HCT116 (cell line): Measurements from ENCODE around the gene DRC7. TPM values are rescaled to one million over a fixed set of nuclear protein-coding genes. Genes with fewer than 3 reads are reported as not detected.

Source experiments
- ATAC-seq: fragments of 200-7000 bp; cut with Tn5 transposase; 2 replicates; pipeline ENCODE4 v1.9.1; 2020; ENCODE audit warnings: mild to moderate bottlenecking, moderate library complexity
- BruUV-seq: library from RNA; stranded (reverse); fragments of 400-500 nt; replicated peaks from 2 replicates; lab custom pipeline; 2021; lab: Mats Ljungman, UMichigan
- CTCF ChIA-PET: fragments of 300-600 bp; sonication (Branson Sonifier 250); formaldehyde crosslinking; loops from one replicate; lab custom pipeline; 2021; ENCODE audit warnings: antibody characterized with exemption; lab: Charles Lee
- POLR2A ChIA-PET: fragments of 300-600, 350-600 bp; sonication (Branson Sonifier 250); formaldehyde crosslinking; loops from one replicate; lab custom pipeline; 2021; ENCODE audit warnings: antibody characterized with exemption; lab: Charles Lee
- RAD21 ChIA-PET, 2 experiments: fragments of 300-600 bp; sonication (Branson Sonifier 250); formaldehyde crosslinking; loops; one replicate each; lab custom pipeline; 2023; ENCODE audit warnings: low total read pairs in 2 of 2; ENCODE audit not compliant: uncharacterized antibody in 2 of 2, unreplicated experiment in 2 of 2, low non-redundant PET in 1 of 2; lab: Charles Lee
- DNase-seq: peaks from one replicate; pipeline ENCODE4 v3.0.0-alpha.2; 2010; ENCODE audit warnings: low read depth, low spot score
- H2AFZ ChIP-seq: fragments of 200-600 bp; shearing (Covaris generic), sonication (generic); 2 replicates; pipeline ENCODE4 v1.6.1; 2017; ENCODE audit warnings: low read depth, mixed run types, mixed read lengths, antibody characterized with exemption, low read length; ENCODE audit not compliant: poor library complexity, severe bottlenecking
- H3K27ac ChIP-seq: 2 replicates; pipeline ENCODE4 v1.5.1; 2012; ENCODE audit warnings: low read depth, low read length
- H3K27me3 ChIP-seq: fragments of 200-600 bp; sonication (generic); 2 replicates; pipeline ENCODE4 v1.6.1; 2016; ENCODE audit warnings: mixed run types, low read length, mixed read lengths; ENCODE audit not compliant: insufficient read depth
- H3K36me3 ChIP-seq, 2 experiments: fragments of 200-500 bp in 1 of 2; fragments of 200-600 bp in 1 of 2; sonication (Bioruptor generic) in 1 of 2; sonication (generic) in 1 of 2; 2 replicates each; pipeline versions ENCODE4 v1.5.1 to v1.6.1; 2014 to 2016; ENCODE audit warnings: low read length in 2 of 2, inconsistent platforms in 1 of 2, mixed read lengths in 1 of 2, mixed run types in 1 of 2; ENCODE audit not compliant: insufficient read depth in 2 of 2, control insufficient read depth in 1 of 2
- H3K4me1 ChIP-seq, 2 experiments: fragments of 200-600 bp in 1 of 2; sonication (generic) in 1 of 2; 2 replicates each; pipeline versions ENCODE4 v1.5.1 to v1.6.1; 2012 to 2017; ENCODE audit warnings: low read length in 2 of 2, inconsistent platforms in 1 of 2, mild to moderate bottlenecking in 1 of 2, mixed read lengths in 1 of 2, mixed run types in 1 of 2, moderate library complexity in 1 of 2; ENCODE audit not compliant: insufficient read depth in 2 of 2, control insufficient read depth in 1 of 2
- H3K4me2 ChIP-seq: fragments of 200-600 bp; sonication (generic); 2 replicates; pipeline ENCODE4 v1.6.1; 2017; ENCODE audit warnings: mixed run types, low read length, mixed read lengths
- H3K4me3 ChIP-seq, 2 experiments: fragments of 200-600 bp in 1 of 2; sonication (generic) in 1 of 2; replicated peaks in 1 of 2; 2 replicates each; pipeline ENCODE4 v1.5.1; 2011 to 2016; ENCODE audit warnings: low read length in 2 of 2, control low read depth in 1 of 2, low read depth in 1 of 2, mild to moderate bottlenecking in 1 of 2, mixed read lengths in 1 of 2, mixed run types in 1 of 2
- H3K79me2 ChIP-seq: fragments of 200-600 bp; sonication (generic); 2 replicates; pipeline ENCODE4 v1.6.1; 2017; ENCODE audit warnings: mild to moderate bottlenecking, mixed run types, low read length, moderate library complexity, mixed read lengths; ENCODE audit not compliant: insufficient read depth
- H3K9ac ChIP-seq: fragments of 200-600 bp; sonication (generic); 2 replicates; pipeline ENCODE4 v1.6.1; 2016; ENCODE audit warnings: low read length, mixed read lengths
- H3K9me2 ChIP-seq: fragments of 200-600 bp; sonication (generic), shearing (Covaris generic); 2 replicates; pipeline ENCODE4 v1.6.1; 2017; ENCODE audit warnings: mixed run types, mild to moderate bottlenecking, moderate library complexity; ENCODE audit not compliant: insufficient read depth
- H3K9me3 ChIP-seq, 2 experiments: fragments of 200-500 bp in 1 of 2; fragments of 200-600 bp in 1 of 2; sonication (Bioruptor generic) in 1 of 2; sonication (generic) in 1 of 2; 2 replicates each; pipeline ENCODE4 v1.6.1; 2014 to 2017; ENCODE audit warnings: low read length in 2 of 2, mixed read lengths in 2 of 2, inconsistent platforms in 1 of 2, low read depth in 1 of 2, mild to moderate bottlenecking in 1 of 2, mixed run types in 1 of 2, moderate library complexity in 1 of 2; ENCODE audit not compliant: control insufficient read depth in 1 of 2, insufficient read depth in 1 of 2
- H4K20me1 ChIP-seq: fragments of 200-600 bp; sonication (generic), shearing (Covaris generic); 2 replicates; pipeline ENCODE4 v1.6.1; 2017; ENCODE audit warnings: mixed run types, mild to moderate bottlenecking, moderate library complexity; ENCODE audit not compliant: insufficient read depth
- ATF3 ChIP-seq: IDR thresholded peaks from 2 replicates; pipeline ENCODE4 v1.6.1; 2012
- CBX3 ChIP-seq: IDR thresholded peaks from 2 replicates; pipeline ENCODE4 v1.6.1; 2012; ENCODE audit warnings: low read depth
- CTCF ChIP-seq, 3 experiments: fragments of 200-600 bp in 1 of 3; sonication (generic) in 1 of 3; IDR thresholded peaks in 2 of 3; conservative IDR thresholded peaks in 1 of 3; 2 replicates each; pipeline ENCODE4 v1.5.1; 2012 to 2017; ENCODE audit warnings: low read depth in 2 of 3, low read length in 2 of 3, antibody characterized with exemption in 1 of 3, borderline replicate concordance in 1 of 3, control low read depth in 1 of 3, mild to moderate bottlenecking in 1 of 3, mixed read lengths in 1 of 3, mixed run types in 1 of 3, moderate library complexity in 1 of 3; ENCODE audit not compliant: insufficient read depth in 1 of 3
- EGR1 ChIP-seq: IDR thresholded peaks from 2 replicates; pipeline ENCODE4 v1.6.1; 2012; ENCODE audit warnings: low read depth
- ELF1 ChIP-seq: IDR thresholded peaks from 2 replicates; pipeline ENCODE4 v1.6.1; 2012; ENCODE audit warnings: low read depth, borderline replicate concordance
- EZH2 ChIP-seq: fragments of 200-600 bp; sonication (generic); IDR thresholded peaks from 2 replicates; pipeline ENCODE4 v1.6.1; 2017; ENCODE audit warnings: antibody characterized with exemption, mixed run types
- EZH2phosphoT487 ChIP-seq: fragments of 200-600 bp; IDR thresholded peaks from 2 replicates; pipeline ENCODE4 v1.6.1; 2018; ENCODE audit warnings: antibody characterized with exemption, borderline replicate concordance
- FOSL1 ChIP-seq: IDR thresholded peaks from 2 replicates; pipeline ENCODE4 v1.6.1; 2012; ENCODE audit warnings: low read depth
- JUND ChIP-seq: IDR thresholded peaks from 2 replicates; pipeline ENCODE4 v1.6.1; 2012
- RAD21 ChIP-seq: IDR thresholded peaks from 2 replicates; pipeline ENCODE4 v1.6.1; 2012; ENCODE audit warnings: low read depth, mild to moderate bottlenecking
- SP1 ChIP-seq: IDR thresholded peaks from 2 replicates; pipeline ENCODE4 v1.6.1; 2012; ENCODE audit warnings: low read depth
- TCF7L2 ChIP-seq: IDR thresholded peaks from 2 replicates; pipeline ENCODE4 v1.7.0; 2011; ENCODE audit warnings: borderline replicate concordance, inconsistent platforms; ENCODE audit not compliant: insufficient read depth, insufficient read length; ENCODE audit errors: extremely low read depth
- YY1 ChIP-seq: IDR thresholded peaks from 2 replicates; pipeline ENCODE4 v1.6.1; 2011; ENCODE audit warnings: low read length, low read depth, moderate library complexity, mild to moderate bottlenecking; ENCODE audit not compliant: insufficient replicate concordance; ENCODE audit errors: extremely low read depth
- ZBTB33 ChIP-seq: IDR thresholded peaks from 2 replicates; pipeline ENCODE4 v1.6.1; 2011; ENCODE audit warnings: mild to moderate bottlenecking, low read length, moderate library complexity; ENCODE audit not compliant: insufficient replicate concordance; ENCODE audit errors: extremely low read depth
- ZNF274 ChIP-seq: fragments of 200-500 bp; sonication (Bioruptor generic); IDR thresholded peaks from 2 replicates; pipeline ENCODE4 v1.6.1; 2014; ENCODE audit warnings: mild to moderate bottlenecking, low read depth, low read length, inconsistent platforms
- intact Hi-C: fragments of 100-400 bp; cut with micrococcal nuclease; formaldehyde crosslinking; loops from 2 replicates; pipeline ENCODE4 v1.10.0; 2022
- total RNA-seq: library from RNA; stranded (reverse); gene quantifications from one replicate; pipeline ENCODE4 v1.2.1, GENCODE V29; 2021; ENCODE audit not compliant: unreplicated experiment

The DRC7 gene
- total RNA-seq, 1 experiment from 2014 or later = 0.91 TPM

GRCh38 chr16:57681950-57682728 lies 12.5 kb upstream of the DRC7 start:
- H3K4me3 ChIP-seq = no peak overlapping the region
- intact Hi-C loops = no loop called here
- ChIA-PET RAD21 (no interaction called here), CTCF (no interaction called here), POLR2A (no interaction called here)
- ATAC-seq (no peak), DNase-seq (no peak)
- H3K9ac ChIP-seq = no peak overlapping the region
- H3K4me2 ChIP-seq = no peak overlapping the region
- no peaks in the 10 kb centered on the region for H3K9me3 ChIP-seq
- H3K4me1 ChIP-seq = no peaks in the 10 kb centered on the region
- BruUV-seq = no TSS peak
- TF ChIP-seq SP1 = no peak
- TF ChIP-seq ZBTB33 = no peak
- TF ChIP-seq EGR1 = no peak
- TF ChIP-seq ZNF274 = no peak
- TF ChIP-seq JUND = no peak
- TF ChIP-seq EZH2 = no peak
- no peak for TF ChIP-seq FOSL1
- no peak for TF ChIP-seq CBX3
- no peak for TF ChIP-seq EZH2phosphoT487
- TF ChIP-seq CTCF (IDR thresholded peaks at IDR 0.05 in 2 of 3, conservative IDR thresholded peaks at IDR 0.05 in 1 of 3; ENCODE audit: borderline replicate concordance in 1 of 3, insufficient read depth in 1 of 3, low read depth in 2 of 3, low read length in 2 of 3) = no peak
- no peak for TF ChIP-seq YY1
- TF ChIP-seq RAD21 = no peak
- TF ChIP-seq ELF1 = no peak
- TF ChIP-seq TCF7L2 = no peak
- TF ChIP-seq ATF3 = no peak
- no peaks in the 10 kb centered on the region for H3K79me2 ChIP-seq
- H3K36me3 ChIP-seq = no peaks in the 10 kb centered on the region
- no peaks in the 10 kb centered on the region for H4K20me1 ChIP-seq
- no peak overlapping the region for H2AFZ ChIP-seq
- no peaks in the 10 kb centered on the region for H3K9me2 ChIP-seq
- no peak overlapping the region for H3K27ac ChIP-seq
- H3K27me3 ChIP-seq = no peaks in the 10 kb centered on the region
